GM12878 (cell line): ENCODE measurements around the gene SPTAN1. TPM values are rescaled to one million over a fixed set of nuclear protein-coding genes. Genes with fewer than 3 reads are reported as not detected.

Experiments used
- ASH2L ChIP-seq: fragments of 300-600, 200-600 bp; sonication (generic); IDR thresholded peaks from 2 replicates; pipeline ENCODE4 v1.6.1; 2017; ENCODE audit warnings: low read depth, mild to moderate bottlenecking, borderline replicate concordance
- BCL3 ChIP-seq: IDR thresholded peaks from 2 replicates; pipeline ENCODE4 v1.6.1; 2011; ENCODE audit warnings: borderline replicate concordance, low read depth, mild to moderate bottlenecking, moderate library complexity, low read length; ENCODE audit not compliant: insufficient read depth, poor library complexity, severe bottlenecking
- BRCA1 ChIP-seq: IDR thresholded peaks from 2 replicates; pipeline ENCODE4 v1.6.1; 2011; ENCODE audit warnings: low read depth, low read length, improper control_type of control experiment
- CHD1 ChIP-seq: IDR thresholded peaks from 2 replicates; pipeline ENCODE4 v1.6.1; 2012; ENCODE audit warnings: low read depth, low read length, improper control_type of control experiment
- CREM ChIP-seq: IDR thresholded peaks from 2 replicates; pipeline ENCODE4 v1.6.1; 2014; ENCODE audit warnings: antibody characterized with exemption, low read depth
- EED ChIP-seq: sonication (generic); IDR thresholded peaks from 2 replicates; pipeline ENCODE4 v1.6.1; 2016; ENCODE audit warnings: antibody characterized with exemption, low read depth
- HDAC6 ChIP-seq: fragments of 200-600 bp; sonication (generic); IDR thresholded peaks from one replicate; pipeline ENCODE4 v1.8.0; 2017; ENCODE audit warnings: antibody characterized with exemption; ENCODE audit not compliant: unreplicated experiment
- IRF4 ChIP-seq: IDR thresholded peaks from 2 replicates; pipeline ENCODE4 v1.6.1; 2011; ENCODE audit warnings: low read depth, low read length
- JUND ChIP-seq: IDR thresholded peaks from 2 replicates; pipeline ENCODE4 v1.6.1; 2012; ENCODE audit warnings: low read depth, mild to moderate bottlenecking, low read length, improper control_type of control experiment, moderate library complexity
- MLLT1 ChIP-seq: fragments of 450-650 bp; IDR thresholded peaks from 2 replicates; pipeline ENCODE4 v1.6.1; 2016; ENCODE audit warnings: mild to moderate bottlenecking
- MTA3 ChIP-seq: IDR thresholded peaks from 2 replicates; pipeline ENCODE4 v1.6.1; 2012; ENCODE audit warnings: low read length, inconsistent platforms, borderline replicate concordance
- NFIC ChIP-seq: IDR thresholded peaks from 2 replicates; pipeline ENCODE4 v1.6.1; 2012; ENCODE audit warnings: low read depth, mild to moderate bottlenecking, inconsistent platforms, low read length, moderate library complexity
- RFX5 ChIP-seq: IDR thresholded peaks from 2 replicates; pipeline ENCODE4 v1.6.1; 2011; ENCODE audit warnings: low read depth, low read length, improper control_type of control experiment
- SMAD1 ChIP-seq: fragments of 450-650 bp; IDR thresholded peaks from 2 replicates; pipeline ENCODE4 v1.6.1; 2018; ENCODE audit warnings: mild to moderate bottlenecking, low read depth; ENCODE audit not compliant: partially characterized antibody
- SP1 ChIP-seq: IDR thresholded peaks from one replicate; pipeline ENCODE4 v1.6.1; 2011; ENCODE audit warnings: low read depth, low read length
- SPI1 ChIP-seq: IDR thresholded peaks from 2 replicates; pipeline ENCODE4 v1.6.1; 2011; ENCODE audit warnings: low read depth, mild to moderate bottlenecking, low read length, moderate library complexity, borderline replicate concordance; ENCODE audit not compliant: insufficient read depth
- SREBF2 ChIP-seq: IDR thresholded peaks from 2 replicates; pipeline ENCODE4 v1.6.1; 2012; ENCODE audit warnings: mild to moderate bottlenecking, low read length
- TARDBP ChIP-seq: IDR thresholded peaks from 2 replicates; pipeline ENCODE4 v1.6.1; 2016; ENCODE audit warnings: borderline replicate concordance
- WRNIP1 ChIP-seq: IDR thresholded peaks from 2 replicates; pipeline ENCODE4 v1.6.1; 2011; ENCODE audit warnings: low read depth, low read length, improper control_type of control experiment, borderline replicate concordance
- ZZZ3 ChIP-seq: IDR thresholded peaks from 2 replicates; pipeline ENCODE4 v1.6.1; 2011; ENCODE audit warnings: low read depth; ENCODE audit not compliant: control insufficient read depth, insufficient read length
- polyA plus RNA-seq, 11 experiments: library from polyadenylated mRNA; depleted of rRNA in 4 of 11; unstranded in 6 of 11; stranded (reverse) in 5 of 11; fragments of >200 nt; fragmentation: Nextera tagmentation in 4 of 11; fragmentation: Illumina TruSeq in 1 of 11; extraction: Ambion mirVana in 4 of 11; extraction: Trizol in 1 of 11; gene quantifications; 1 replicate in 1 of 11; 2 replicates in 10 of 11; pipeline versions ENCODE4 v1.2.1 to v1.2.3, GENCODE V29; 2011 to 2016; ENCODE audit warnings: inconsistent platforms in 2 of 11, missing spikeins in 2 of 11, low read depth in 1 of 11
- total RNA-seq, 4 experiments: library from RNA; depleted of rRNA in 3 of 4; stranded (reverse); fragments of >200 nt in 3 of 4; fragmentation: Illumina TruSeq in 1 of 4; extraction: Trizol in 1 of 4; gene quantifications; 2 replicates each; pipeline versions ENCODE4 v1.2.1 to v1.2.3, GENCODE V29; 2013 to 2021
- TF ChIP-seq, protein P1 (sequence below): fragments of 450-650 bp; formaldehyde crosslinking; IDR thresholded peaks from 2 replicates; pipeline ENCODE4 v1.5.0; 2022; ENCODE audit warnings: mild to moderate bottlenecking, missing genetic modification characterization

SPTAN1 gene
- total and polyA plus RNA-seq, 10 of the 15 experiments (the other 5 are each of a cell fraction or from before 2014, with no cell fraction given), result 18.7 to 156 (median 73.6) TPM

- TF ChIP-seq BCL3 (peak; percentile 10), SPI1 (peak; percentile 50; the same call in 1 of the 2 replicates), RFX5 (no peak), EED (peak; percentile 65; the same call in 1 of the 2 replicates), CREM (peak; percentile 72), SMAD1 (no peak), SP1 (peak; percentile 5), MLLT1 (peak; percentile 91), HDAC6 (no peak), MTA3 (0 out of 2 replicates have a peak, but pooled peaks have one; percentile 2), ASH2L (peak; percentile 63; the same call in 1 of the 2 replicates), TARDBP (no peak; the same call in 1 of the 2 replicates), SREBF2 (no peak), IRF4 (no peak; the same call in 1 of the 2 replicates), ZZZ3 (no peak), WRNIP1 (no peak), BRCA1 (no peak), NFIC (no peak), CHD1 (no peak; the same call in 1 of the 2 replicates), JUND (no peak)
- TF ChIP-seq, protein P1, sequence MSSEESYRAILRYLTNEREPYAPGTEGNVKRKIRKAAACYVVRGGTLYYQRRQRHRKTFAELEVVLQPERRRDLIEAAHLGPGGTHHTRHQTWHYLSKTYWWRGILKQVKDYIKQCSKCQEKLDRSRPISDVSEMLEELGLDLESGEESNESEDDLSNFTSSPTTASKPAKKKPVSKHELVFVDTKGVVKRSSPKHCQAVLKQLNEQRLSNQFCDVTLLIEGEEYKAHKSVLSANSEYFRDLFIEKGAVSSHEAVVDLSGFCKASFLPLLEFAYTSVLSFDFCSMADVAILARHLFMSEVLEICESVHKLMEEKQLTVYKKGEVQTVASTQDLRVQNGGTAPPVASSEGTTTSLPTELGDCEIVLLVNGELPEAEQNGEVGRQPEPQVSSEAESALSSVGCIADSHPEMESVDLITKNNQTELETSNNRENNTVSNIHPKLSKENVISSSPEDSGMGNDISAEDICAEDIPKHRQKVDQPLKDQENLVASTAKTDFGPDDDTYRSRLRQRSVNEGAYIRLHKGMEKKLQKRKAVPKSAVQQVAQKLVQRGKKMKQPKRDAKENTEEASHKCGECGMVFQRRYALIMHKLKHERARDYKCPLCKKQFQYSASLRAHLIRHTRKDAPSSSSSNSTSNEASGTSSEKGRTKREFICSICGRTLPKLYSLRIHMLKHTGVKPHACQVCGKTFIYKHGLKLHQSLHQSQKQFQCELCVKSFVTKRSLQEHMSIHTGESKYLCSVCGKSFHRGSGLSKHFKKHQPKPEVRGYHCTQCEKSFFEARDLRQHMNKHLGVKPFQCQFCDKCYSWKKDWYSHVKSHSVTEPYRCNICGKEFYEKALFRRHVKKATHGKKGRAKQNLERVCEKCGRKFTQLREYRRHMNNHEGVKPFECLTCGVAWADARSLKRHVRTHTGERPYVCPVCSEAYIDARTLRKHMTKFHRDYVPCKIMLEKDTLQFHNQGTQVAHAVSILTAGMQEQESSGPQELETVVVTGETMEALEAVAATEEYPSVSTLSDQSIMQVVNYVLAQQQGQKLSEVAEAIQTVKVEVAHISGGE (CRISPR knock-in tag), result no peak
- TF ChIP-seq, all 136 proteins: peak for 68
Observed at GRCh38 chr9:128656416-128657343, 104.3 kb downstream of the SPTAN1 start, which contains the start of gene DYNC2I2 (continued).
